Thoracic aorta (tissue), 2 donors: ENCODE measurements around the gene RGS19. TPM values are rescaled to one million over a fixed set of nuclear protein-coding genes. Genes with fewer than 3 reads are reported as not detected.

Experiments
- ATAC-seq: fragments of 150-250 bp; one replicate; pipeline ENCODE4 v1.8.0; 2017; ENCODE audit warnings: low read depth; ENCODE audit not compliant: insufficient number of reproducible peaks, low FRiP score
- DNase-seq: peaks from one replicate; pipeline ENCODE4 v3.0.0-alpha.2; 2020; ENCODE audit warnings: low spot score
- H3K27ac ChIP-seq, 2 donors: fragments of 200-600 bp; sonication (generic); 1 replicate in 1 of 2; 2 replicates in 1 of 2; pipeline ENCODE4 v1.5.1; 2016; ENCODE audit warnings: mild to moderate bottlenecking in 2 of 2, moderate library complexity in 2 of 2
- H3K27me3 ChIP-seq: fragments of 200-600 bp; sonication (generic); replicated peaks from 2 replicates; pipeline ENCODE4 v1.6.0; 2016; ENCODE audit warnings: mild to moderate bottlenecking; ENCODE audit not compliant: insufficient read depth
- H3K36me3 ChIP-seq: fragments of 200-600 bp; sonication (generic); one replicate; pipeline ENCODE4 v1.5.1; 2016
- H3K4me1 ChIP-seq, 2 donors: fragments of 200-600 bp; sonication (generic); 1 replicate in 1 of 2; 2 replicates in 1 of 2; pipeline versions ENCODE4 v1.5.1 to v1.6.0; 2016; ENCODE audit warnings: low read depth in 2 of 2, mild to moderate bottlenecking in 1 of 2; ENCODE audit not compliant: control insufficient read depth in 1 of 2
- H3K4me3 ChIP-seq: fragments of 200-600 bp; sonication (generic); 2 replicates; pipeline ENCODE4 v1.5.1; 2016; ENCODE audit warnings: mild to moderate bottlenecking
- H3K9me3 ChIP-seq: fragments of 200-600 bp; sonication (generic); 2 replicates; pipeline ENCODE4 v1.5.1; 2016
- CTCF ChIP-seq: fragments of 200-600 bp; sonication (generic); IDR thresholded peaks from one replicate; pipeline ENCODE4 v1.5.1; 2019; ENCODE audit warnings: antibody characterized with exemption
- total RNA-seq, 2 donors: library from RNA; depleted of rRNA; stranded (reverse); fragments of >200 nt; gene quantifications; one replicate each; pipeline versions ENCODE4 v1.1.0 to v1.2.3, GENCODE V29; 2016

RGS19 gene
- total RNA-seq, 2 donors from 2014 or later = 20.6 to 41.2 TPM

- Histone ChIP-seq H3K27me3 (no peaks in the 10 kb centered on the region), H3K4me1 (no peaks in the 10 kb centered on the region), H3K27ac (no peak overlapping the region), H3K9me3 (no peaks in the 10 kb centered on the region), H3K4me3 (no peak overlapping the region), H3K36me3 (peaks cover 24% of the 10 kb centered on the region)
- ATAC-seq = no peak
- DNase-seq = no peak
- TF ChIP-seq CTCF = no peak
These were observed 7.7 kb downstream of the RGS19 start for GRCh38 chr20:64071341-64072332.

DNA sequence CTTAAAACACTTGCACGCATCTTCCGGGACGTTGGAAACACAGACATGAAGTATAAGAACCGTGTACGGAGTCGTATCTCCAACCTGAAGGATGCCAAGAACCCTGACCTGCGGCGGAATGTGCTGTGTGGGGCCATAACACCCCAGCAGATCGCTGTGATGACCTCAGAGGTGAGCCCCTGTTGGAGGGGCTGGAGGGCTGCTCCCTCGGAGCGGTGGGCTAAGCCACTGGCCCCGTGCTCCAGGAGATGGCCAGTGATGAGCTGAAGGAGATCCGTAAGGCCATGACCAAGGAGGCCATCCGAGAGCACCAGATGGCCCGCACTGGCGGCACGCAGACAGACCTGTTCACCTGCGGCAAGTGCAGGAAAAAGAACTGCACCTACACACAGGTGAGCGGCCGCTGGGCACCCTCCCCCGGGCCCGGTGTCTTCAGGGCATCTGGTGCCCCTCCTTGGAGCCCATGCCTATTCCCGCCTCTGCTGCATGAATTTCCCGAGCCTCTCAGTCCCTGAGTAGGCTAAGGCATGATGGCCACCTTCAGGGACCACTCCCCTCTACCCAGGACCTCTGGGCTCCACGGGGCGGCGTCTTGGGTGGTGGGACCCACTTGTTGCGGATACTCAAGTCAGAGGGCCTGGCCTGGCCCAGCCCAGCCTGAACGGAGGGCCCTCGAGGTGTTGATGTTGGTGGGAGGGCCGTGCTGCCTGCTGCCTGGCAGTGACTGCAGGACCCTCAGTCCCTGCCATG lies 8.9 kb downstream of the RGS19 start:
- Histone ChIP-seq H3K4me1 (no peaks in the 10 kb centered on the region), H3K4me3 (no peak overlapping the region), H3K36me3 (peaks cover 24% of the 10 kb centered on the region), H3K9me3 (no peaks in the 10 kb centered on the region), H3K27me3 (no peaks in the 10 kb centered on the region), H3K27ac (no peak overlapping the region)
- TF ChIP-seq CTCF = no peak
- DNase-seq (no peak), ATAC-seq (no peak)

DNA sequence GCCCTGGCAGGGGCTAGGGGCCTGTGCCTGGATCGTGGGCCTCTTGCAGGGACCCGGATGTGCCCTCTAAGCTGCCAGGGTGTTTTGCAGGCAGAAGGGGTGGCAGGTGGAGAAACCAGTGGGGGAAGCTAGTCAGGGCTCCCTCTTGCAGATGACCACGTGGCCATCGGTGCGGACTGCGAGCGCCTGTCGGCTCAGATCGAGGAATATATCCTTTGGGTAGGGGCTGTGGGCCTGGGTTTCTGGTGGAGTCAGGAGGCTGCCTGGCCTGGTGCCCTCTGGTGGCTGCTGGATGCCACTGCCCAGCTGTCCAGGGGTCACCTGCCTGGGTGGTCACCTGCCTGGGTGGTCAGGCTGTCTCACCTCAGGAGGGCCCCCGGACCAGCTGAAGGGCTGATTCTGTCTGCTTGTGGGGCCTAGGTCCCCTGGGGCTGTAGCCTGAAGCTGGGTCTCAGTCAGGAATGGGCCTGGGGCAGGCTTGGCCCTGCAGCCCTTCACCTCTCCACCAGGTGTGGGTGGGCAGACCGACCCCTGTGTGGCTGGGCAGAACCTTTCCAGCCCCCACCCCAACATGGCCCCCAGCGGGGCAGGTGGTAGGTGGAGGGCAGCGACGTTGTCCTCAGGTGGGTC lies 9.6 kb downstream of the RGS19 start:
- TF ChIP-seq CTCF = peak; percentile 46
- ATAC-seq = no peak
- Histone ChIP-seq H3K27ac (no peak overlapping the region), H3K27me3 (no peaks in the 10 kb centered on the region), H3K4me1 (peaks cover 3 to 6% of the 10 kb centered on the region in 2 donors), H3K36me3 (peaks cover 24% of the 10 kb centered on the region), H3K9me3 (no peaks in the 10 kb centered on the region), H3K4me3 (no peak overlapping the region)
- no peak for DNase-seq

GRCh38 chr20:64069209-64069613 lies 10.1 kb downstream of the RGS19 start:
- peaks cover 24% of the 10 kb centered on the region for H3K36me3 ChIP-seq

More at GRCh38 chr20:64069209-64069613, 10.1 kb downstream of the RGS19 start:
- Histone ChIP-seq H3K4me3 (no peak overlapping the region), H3K27me3 (no peaks in the 10 kb centered on the region), H3K9me3 (no peaks in the 10 kb centered on the region), H3K27ac (no peak overlapping the region), H3K4me1 (peaks cover 8 to 11% of the 10 kb centered on the region in 2 donors)
- ATAC-seq = no peak
- no peak for TF ChIP-seq CTCF
- DNase-seq = no peak
